SK-N-SH treated with all-trans-retinoic acid at 6 μM for 48 hours (cell line): ENCODE data around the gene NCK2.

Experiments
- ATAC-seq: fragments of 200-7000 bp; cut with Tn5 transposase; 3 replicates; pipeline ENCODE4 v1.9.1; 2020; ENCODE audit warnings: mild to moderate bottlenecking, moderate library complexity
- ARNTL ChIP-seq: fragments of 450-650 bp; formaldehyde crosslinking; IDR thresholded peaks from 2 replicates; pipeline ENCODE4 v1.5.0; 2020; ENCODE audit warnings: low read depth, mild to moderate bottlenecking, moderate library complexity, borderline replicate concordance
- BACH2 ChIP-seq: fragments of 250-450 bp; sonication (Bioruptor Pico); IDR thresholded peaks from 2 replicates; pipeline ENCODE4 v1.9.0; 2021; ENCODE audit warnings: mild to moderate bottlenecking, borderline replicate concordance
- CSDC2 ChIP-seq: fragments of 250-450 bp; sonication (Bioruptor Pico); IDR thresholded peaks from 2 replicates; pipeline ENCODE4 v1.5.0; 2020; ENCODE audit warnings: mild to moderate bottlenecking, moderate library complexity
- ESRRG ChIP-seq: fragments of 250-450 bp; sonication (Bioruptor Pico); IDR thresholded peaks from 2 replicates; pipeline ENCODE4 v1.6.1; 2021; ENCODE audit warnings: mild to moderate bottlenecking
- OSR1 ChIP-seq: fragments of 250-450 bp; sonication (Bioruptor Pico); IDR thresholded peaks from 2 replicates; pipeline ENCODE4 v1.8.0; 2022; ENCODE audit warnings: moderate library complexity, mild to moderate bottlenecking, inconsistent platforms
- PPARA ChIP-seq: fragments of 250-450 bp; sonication (Bioruptor Pico); IDR thresholded peaks from 2 replicates; pipeline ENCODE4 v1.5.0; 2020; ENCODE audit warnings: mild to moderate bottlenecking, borderline replicate concordance
- RARB ChIP-seq: fragments of 250-450 bp; sonication (Bioruptor Pico); IDR thresholded peaks from 2 replicates; pipeline ENCODE4 v1.8.0; 2021; ENCODE audit warnings: mild to moderate bottlenecking, moderate library complexity
- SNAI2 ChIP-seq: fragments of 250-450 bp; sonication (Bioruptor Pico); IDR thresholded peaks from 2 replicates; pipeline ENCODE4 v1.5.0; 2020; ENCODE audit warnings: mild to moderate bottlenecking, moderate library complexity
- TCF4 ChIP-seq: fragments of 250-450 bp; sonication (Bioruptor Pico); IDR thresholded peaks from 2 replicates; pipeline ENCODE4 v1.8.0; 2021; ENCODE audit warnings: mild to moderate bottlenecking, moderate library complexity, borderline replicate concordance
- TOX ChIP-seq: fragments of 250-450 bp; sonication (Bioruptor Pico); IDR thresholded peaks from 2 replicates; pipeline ENCODE4 v1.8.0; 2021; ENCODE audit warnings: mild to moderate bottlenecking, moderate library complexity, borderline replicate concordance
- ZC3H10 ChIP-seq: fragments of 250-450 bp; sonication (Bioruptor Pico); IDR thresholded peaks from 2 replicates; pipeline ENCODE4 v1.5.1; 2021; ENCODE audit warnings: mild to moderate bottlenecking, moderate library complexity
- ZFP30 ChIP-seq: fragments of 450-650 bp; formaldehyde crosslinking; IDR thresholded peaks from 2 replicates; pipeline ENCODE4 v1.5.0; 2022; ENCODE audit warnings: mild to moderate bottlenecking, moderate library complexity
- ZNF565 ChIP-seq: fragments of 450-650 bp; formaldehyde crosslinking; conservative IDR thresholded peaks from 2 replicates; pipeline ENCODE4 v1.5.0; 2020; ENCODE audit warnings: low read depth, mild to moderate bottlenecking, moderate library complexity
- ZNF70 ChIP-seq: fragments of 450-650 bp; formaldehyde crosslinking; IDR thresholded peaks from 2 replicates; pipeline ENCODE4 v1.5.0; 2020; ENCODE audit warnings: mild to moderate bottlenecking, moderate library complexity
- TF ChIP-seq, protein P1 (sequence below): fragments of 250-450 bp; sonication (Bioruptor Pico); IDR thresholded peaks from 2 replicates; pipeline ENCODE4 v1.5.1; 2021; ENCODE audit warnings: mild to moderate bottlenecking, moderate library complexity
- TF ChIP-seq, protein P2 (sequence below): fragments of 250-450 bp; sonication (Bioruptor Pico); IDR thresholded peaks from 2 replicates; pipeline ENCODE4 v1.8.0; 2020; ENCODE audit warnings: mild to moderate bottlenecking, moderate library complexity, borderline replicate concordance
- TF ChIP-seq, protein P3 (sequence below): fragments of 250-450 bp; sonication (Bioruptor Pico); IDR thresholded peaks from 2 replicates; pipeline ENCODE4 v1.5.0; 2020; ENCODE audit warnings: mild to moderate bottlenecking, moderate library complexity
- TF ChIP-seq, protein P4 (sequence below): fragments of 250-450 bp; sonication (Bioruptor Pico); IDR thresholded peaks from 2 replicates; pipeline ENCODE4 v1.8.0; 2021; ENCODE audit warnings: low read depth, mild to moderate bottlenecking, moderate library complexity, borderline replicate concordance
- TF ChIP-seq, protein P5 (sequence below): fragments of 250-450 bp; sonication (Bioruptor Pico); IDR thresholded peaks from 2 replicates; pipeline ENCODE4 v1.5.1; 2020; ENCODE audit warnings: low read depth, mild to moderate bottlenecking, moderate library complexity

NCK2 gene

DNA sequence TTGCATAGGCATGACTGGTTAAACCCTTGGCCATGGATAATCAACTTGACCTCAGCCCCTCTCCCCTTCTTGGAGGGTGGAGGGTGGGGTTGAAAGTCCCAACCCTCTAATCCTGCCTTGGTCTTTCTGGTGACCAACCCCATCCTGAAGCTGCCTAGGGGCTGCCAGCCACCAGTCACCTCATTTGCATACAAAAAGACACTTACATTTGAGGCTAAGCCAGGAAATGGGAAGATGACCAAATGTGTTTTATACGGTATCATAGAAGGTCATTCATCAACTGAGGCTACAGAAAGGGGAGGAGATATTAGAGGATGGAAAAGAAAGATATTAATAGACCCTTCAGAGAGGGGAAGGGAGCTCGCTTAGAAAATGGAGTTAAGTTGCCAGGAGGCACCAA is 96.8 kb downstream of the NCK2 start:
- TF ChIP-seq, protein P1, sequence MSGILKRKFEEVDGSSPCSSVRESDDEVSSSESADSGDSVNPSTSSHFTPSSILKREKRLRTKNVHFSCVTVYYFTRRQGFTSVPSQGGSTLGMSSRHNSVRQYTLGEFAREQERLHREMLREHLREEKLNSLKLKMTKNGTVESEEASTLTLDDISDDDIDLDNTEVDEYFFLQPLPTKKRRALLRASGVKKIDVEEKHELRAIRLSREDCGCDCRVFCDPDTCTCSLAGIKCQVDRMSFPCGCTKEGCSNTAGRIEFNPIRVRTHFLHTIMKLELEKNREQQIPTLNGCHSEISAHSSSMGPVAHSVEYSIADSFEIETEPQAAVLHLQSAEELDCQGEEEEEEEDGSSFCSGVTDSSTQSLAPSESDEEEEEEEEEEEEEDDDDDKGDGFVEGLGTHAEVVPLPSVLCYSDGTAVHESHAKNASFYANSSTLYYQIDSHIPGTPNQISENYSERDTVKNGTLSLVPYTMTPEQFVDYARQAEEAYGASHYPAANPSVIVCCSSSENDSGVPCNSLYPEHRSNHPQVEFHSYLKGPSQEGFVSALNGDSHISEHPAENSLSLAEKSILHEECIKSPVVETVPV (CRISPR knock-in tag): no peak
- TF ChIP-seq ARNTL (no peak), SNAI2 (no peak), TCF4 (CRISPR knock-in tag) (no peak), BACH2 (CRISPR knock-in tag) (no peak), ZNF70 (CRISPR knock-in tag) (no peak), ZNF565 (no peak), CSDC2 (no peak), RARB (CRISPR knock-in tag) (no peak), ZFP30 (CRISPR knock-in tag) (no peak), ZC3H10 (no peak), OSR1 (CRISPR knock-in tag) (no peak), PPARA (CRISPR knock-in tag) (no peak), ESRRG (no peak), TOX (CRISPR knock-in tag) (no peak)
- TF ChIP-seq, protein P2, sequence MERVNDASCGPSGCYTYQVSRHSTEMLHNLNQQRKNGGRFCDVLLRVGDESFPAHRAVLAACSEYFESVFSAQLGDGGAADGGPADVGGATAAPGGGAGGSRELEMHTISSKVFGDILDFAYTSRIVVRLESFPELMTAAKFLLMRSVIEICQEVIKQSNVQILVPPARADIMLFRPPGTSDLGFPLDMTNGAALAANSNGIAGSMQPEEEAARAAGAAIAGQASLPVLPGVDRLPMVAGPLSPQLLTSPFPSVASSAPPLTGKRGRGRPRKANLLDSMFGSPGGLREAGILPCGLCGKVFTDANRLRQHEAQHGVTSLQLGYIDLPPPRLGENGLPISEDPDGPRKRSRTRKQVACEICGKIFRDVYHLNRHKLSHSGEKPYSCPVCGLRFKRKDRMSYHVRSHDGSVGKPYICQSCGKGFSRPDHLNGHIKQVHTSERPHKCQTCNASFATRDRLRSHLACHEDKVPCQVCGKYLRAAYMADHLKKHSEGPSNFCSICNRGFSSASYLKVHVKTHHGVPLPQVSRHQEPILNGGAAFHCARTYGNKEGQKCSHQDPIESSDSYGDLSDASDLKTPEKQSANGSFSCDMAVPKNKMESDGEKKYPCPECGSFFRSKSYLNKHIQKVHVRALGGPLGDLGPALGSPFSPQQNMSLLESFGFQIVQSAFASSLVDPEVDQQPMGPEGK (CRISPR knock-in tag): no peak
- TF ChIP-seq, protein P3, sequence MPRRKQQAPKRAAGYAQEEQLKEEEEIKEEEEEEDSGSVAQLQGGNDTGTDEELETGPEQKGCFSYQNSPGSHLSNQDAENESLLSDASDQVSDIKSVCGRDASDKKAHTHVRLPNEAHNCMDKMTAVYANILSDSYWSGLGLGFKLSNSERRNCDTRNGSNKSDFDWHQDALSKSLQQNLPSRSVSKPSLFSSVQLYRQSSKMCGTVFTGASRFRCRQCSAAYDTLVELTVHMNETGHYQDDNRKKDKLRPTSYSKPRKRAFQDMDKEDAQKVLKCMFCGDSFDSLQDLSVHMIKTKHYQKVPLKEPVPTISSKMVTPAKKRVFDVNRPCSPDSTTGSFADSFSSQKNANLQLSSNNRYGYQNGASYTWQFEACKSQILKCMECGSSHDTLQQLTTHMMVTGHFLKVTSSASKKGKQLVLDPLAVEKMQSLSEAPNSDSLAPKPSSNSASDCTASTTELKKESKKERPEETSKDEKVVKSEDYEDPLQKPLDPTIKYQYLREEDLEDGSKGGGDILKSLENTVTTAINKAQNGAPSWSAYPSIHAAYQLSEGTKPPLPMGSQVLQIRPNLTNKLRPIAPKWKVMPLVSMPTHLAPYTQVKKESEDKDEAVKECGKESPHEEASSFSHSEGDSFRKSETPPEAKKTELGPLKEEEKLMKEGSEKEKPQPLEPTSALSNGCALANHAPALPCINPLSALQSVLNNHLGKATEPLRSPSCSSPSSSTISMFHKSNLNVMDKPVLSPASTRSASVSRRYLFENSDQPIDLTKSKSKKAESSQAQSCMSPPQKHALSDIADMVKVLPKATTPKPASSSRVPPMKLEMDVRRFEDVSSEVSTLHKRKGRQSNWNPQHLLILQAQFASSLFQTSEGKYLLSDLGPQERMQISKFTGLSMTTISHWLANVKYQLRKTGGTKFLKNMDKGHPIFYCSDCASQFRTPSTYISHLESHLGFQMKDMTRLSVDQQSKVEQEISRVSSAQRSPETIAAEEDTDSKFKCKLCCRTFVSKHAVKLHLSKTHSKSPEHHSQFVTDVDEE (CRISPR knock-in tag): no peak
- ATAC-seq: no peak

DNA sequence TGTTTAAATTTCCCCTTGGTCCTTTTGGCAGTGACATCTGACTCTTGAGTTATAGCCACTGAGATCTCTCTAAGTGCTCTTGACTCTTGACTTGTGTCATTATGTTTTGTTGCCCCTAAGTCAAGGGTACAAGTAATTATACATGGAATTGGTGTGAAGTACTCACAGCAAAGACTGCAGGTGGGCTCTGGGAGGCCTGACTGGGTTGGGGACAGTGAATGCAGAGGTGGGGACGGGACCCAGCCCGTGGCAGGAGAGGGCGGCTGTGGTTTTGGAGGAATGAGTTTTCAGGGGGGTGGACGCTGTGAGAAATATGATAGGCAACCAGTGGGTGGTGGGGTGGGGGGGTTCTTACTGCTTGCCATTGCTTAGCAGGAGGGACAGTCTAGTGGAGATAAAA is 97.8 kb downstream of the NCK2 start:
- no peak for TF ChIP-seq SNAI2
- TF ChIP-seq TOX (CRISPR knock-in tag): no peak
- TF ChIP-seq ARNTL: no peak
- no peak for TF ChIP-seq TCF4 (CRISPR knock-in tag)
- no peak for TF ChIP-seq ZFP30 (CRISPR knock-in tag)
- TF ChIP-seq, protein P3 (CRISPR knock-in tag): no peak
- no peak for TF ChIP-seq BACH2 (CRISPR knock-in tag)
- TF ChIP-seq PPARA (CRISPR knock-in tag): no peak
- TF ChIP-seq, protein P4, sequence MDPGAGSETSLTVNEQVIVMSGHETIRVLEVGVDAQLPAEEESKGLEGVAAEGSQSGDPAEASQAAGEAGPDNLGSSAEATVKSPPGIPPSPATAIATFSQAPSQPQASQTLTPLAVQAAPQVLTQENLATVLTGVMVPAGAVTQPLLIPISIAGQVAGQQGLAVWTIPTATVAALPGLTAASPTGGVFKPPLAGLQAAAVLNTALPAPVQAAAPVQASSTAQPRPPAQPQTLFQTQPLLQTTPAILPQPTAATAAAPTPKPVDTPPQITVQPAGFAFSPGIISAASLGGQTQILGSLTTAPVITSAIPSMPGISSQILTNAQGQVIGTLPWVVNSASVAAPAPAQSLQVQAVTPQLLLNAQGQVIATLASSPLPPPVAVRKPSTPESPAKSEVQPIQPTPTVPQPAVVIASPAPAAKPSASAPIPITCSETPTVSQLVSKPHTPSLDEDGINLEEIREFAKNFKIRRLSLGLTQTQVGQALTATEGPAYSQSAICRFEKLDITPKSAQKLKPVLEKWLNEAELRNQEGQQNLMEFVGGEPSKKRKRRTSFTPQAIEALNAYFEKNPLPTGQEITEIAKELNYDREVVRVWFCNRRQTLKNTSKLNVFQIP: no peak
- TF ChIP-seq, protein P2 (CRISPR knock-in tag): no peak
- TF ChIP-seq, protein P5, sequence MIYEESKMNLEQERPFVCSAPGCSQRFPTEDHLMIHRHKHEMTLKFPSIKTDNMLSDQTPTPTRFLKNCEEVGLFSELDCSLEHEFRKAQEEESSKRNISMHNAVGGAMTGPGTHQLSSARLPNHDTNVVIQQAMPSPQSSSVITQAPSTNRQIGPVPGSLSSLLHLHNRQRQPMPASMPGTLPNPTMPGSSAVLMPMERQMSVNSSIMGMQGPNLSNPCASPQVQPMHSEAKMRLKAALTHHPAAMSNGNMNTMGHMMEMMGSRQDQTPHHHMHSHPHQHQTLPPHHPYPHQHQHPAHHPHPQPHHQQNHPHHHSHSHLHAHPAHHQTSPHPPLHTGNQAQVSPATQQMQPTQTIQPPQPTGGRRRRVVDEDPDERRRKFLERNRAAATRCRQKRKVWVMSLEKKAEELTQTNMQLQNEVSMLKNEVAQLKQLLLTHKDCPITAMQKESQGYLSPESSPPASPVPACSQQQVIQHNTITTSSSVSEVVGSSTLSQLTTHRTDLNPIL (CRISPR knock-in tag): no peak
- no peak for TF ChIP-seq CSDC2
- TF ChIP-seq ZNF70 (CRISPR knock-in tag): no peak
- no peak for ATAC-seq
